ENCODE measurements around the gene OR5AU1.

DNA sequence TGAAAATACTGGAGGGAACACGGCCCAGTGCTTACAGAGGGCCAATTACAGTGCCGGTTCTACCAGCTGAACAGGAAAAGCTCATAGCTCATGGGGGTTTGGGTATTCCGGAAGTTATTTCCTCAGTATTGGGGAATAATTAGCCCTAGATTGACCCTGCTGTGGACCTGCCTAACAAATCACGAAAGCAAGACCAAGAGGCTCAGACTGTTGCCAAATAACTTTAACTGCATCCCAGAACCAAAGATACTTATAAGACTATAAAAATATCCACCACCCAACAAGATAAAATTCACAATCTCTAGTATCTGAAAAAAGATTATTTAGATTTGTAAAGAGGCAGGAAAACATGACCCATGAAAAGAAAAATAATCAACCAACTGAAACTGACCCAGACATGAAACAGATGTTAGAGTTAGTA lies 8.0 kb upstream of the OR5AU1 start:
- TF ChIP-seq POLR2A (IDR thresholded peaks at IDR 0.05): no peak
- TF ChIP-seq CTCF (IDR thresholded peaks at IDR 0.05): no peak
- no peak for TF ChIP-seq POLR2AphosphoS5 (IDR thresholded peaks at IDR 0.05; ENCODE audit: insufficient read depth in 1 of 2, low read depth in 1 of 2)

Data from vagina (tissue), 2 donors.